A549 treated with CpdA at 1 μM for 4 hours (cell line): ENCODE data around the gene C4orf46. TPM values are rescaled to one million over a fixed set of nuclear protein-coding genes. Genes with fewer than 3 reads are reported as not detected.

ENCODE experiments used
- total RNA-seq: library from RNA; stranded (reverse); fragments of 200-300 nt; extraction: Qiagen RNA extraction; gene quantifications from 5 replicates; pipeline ENCODE4 v1.2.3, GENCODE V29; 2022; ENCODE audit warnings: low read depth

C4orf46 gene
- 6.7 to 10.6 TPM (median 7.5 TPM) in 5 replicates for total RNA-seq

GRCh38 chr4:158671665-158671914 lies at the start of gene C4orf46:
Gene C4orf46 (minus strand): TSS chr4:158671887. CDS start chr4:158671801, 86 bp downstream.

GRCh38 chr4:158671915-158672806 lies 474 bp upstream of the C4orf46 start, which contains the start of gene ETFDH:
Gene ETFDH (plus strand): TSS chr4:158672296. CDS start chr4:158672457, 161 bp downstream.

Other genes starting within 250 kb of the C4orf46 start
- gene RXFP1, start 150.0 kb downstream of the C4orf46 start, total RNA-seq, result not detected in 5 replicates
- 3.8 to 5.4 TPM (median 5.3 TPM) in 5 replicates for gene ETFDH, start 409 bp upstream of the C4orf46 start, total RNA-seq
- 37.5 to 41.1 TPM (median 38.8 TPM) in 5 replicates for gene PPID, start 51.5 kb upstream of the C4orf46 start, total RNA-seq
- gene FNIP2, start 97.1 kb upstream of the C4orf46 start, total RNA-seq, result 2.8 to 5.1 TPM (median 4.4 TPM) in 5 replicates